ENCODE data around the gene CLCN7. TPM values are rescaled to one million over a fixed set of nuclear protein-coding genes. Genes with fewer than 3 reads are reported as not detected.

The CLCN7 gene
- total and polyA plus RNA-seq, 2 of the 13 experiments (the other 11 are each of a cell fraction or from before 2014, with no cell fraction given) = 24.6 to 25.1 TPM

- TF ChIP-seq, protein P1, sequence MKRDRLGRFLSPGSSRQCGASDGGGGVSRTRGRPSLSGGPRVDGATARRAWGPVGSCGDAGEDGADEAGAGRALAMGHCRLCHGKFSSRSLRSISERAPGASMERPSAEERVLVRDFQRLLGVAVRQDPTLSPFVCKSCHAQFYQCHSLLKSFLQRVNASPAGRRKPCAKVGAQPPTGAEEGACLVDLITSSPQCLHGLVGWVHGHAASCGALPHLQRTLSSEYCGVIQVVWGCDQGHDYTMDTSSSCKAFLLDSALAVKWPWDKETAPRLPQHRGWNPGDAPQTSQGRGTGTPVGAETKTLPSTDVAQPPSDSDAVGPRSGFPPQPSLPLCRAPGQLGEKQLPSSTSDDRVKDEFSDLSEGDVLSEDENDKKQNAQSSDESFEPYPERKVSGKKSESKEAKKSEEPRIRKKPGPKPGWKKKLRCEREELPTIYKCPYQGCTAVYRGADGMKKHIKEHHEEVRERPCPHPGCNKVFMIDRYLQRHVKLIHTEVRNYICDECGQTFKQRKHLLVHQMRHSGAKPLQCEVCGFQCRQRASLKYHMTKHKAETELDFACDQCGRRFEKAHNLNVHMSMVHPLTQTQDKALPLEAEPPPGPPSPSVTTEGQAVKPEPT (CRISPR knock-in tag; IDR thresholded peaks at IDR 0.05; ENCODE audit: low read depth) = 0 out of 2 replicates have a peak, but pooled peaks have one; percentile 63
- TF ChIP-seq KLF12 (CRISPR knock-in tag; IDR thresholded peaks at IDR 0.05; ENCODE audit: borderline replicate concordance) (no peak), POLR2AphosphoS5 (IDR thresholded peaks at IDR 0.05; ENCODE audit: low read depth, low read length) (no peak), CHCHD3 (CRISPR knock-in tag; IDR thresholded peaks at IDR 0.05) (no peak), ZNF275 (CRISPR knock-in tag; IDR thresholded peaks at IDR 0.05; ENCODE audit: borderline replicate concordance) (no peak), ZNF572 (CRISPR knock-in tag; IDR thresholded peaks at IDR 0.05) (no peak), SSRP1 (CRISPR knock-in tag; IDR thresholded peaks at IDR 0.05) (no peak), NBN (conservative IDR thresholded peaks at IDR 0.05) (no peak), ZIK1 (CRISPR knock-in tag; IDR thresholded peaks at IDR 0.05; ENCODE audit: borderline replicate concordance, low read depth) (no peak), NFKB2 (CRISPR knock-in tag; IDR thresholded peaks at IDR 0.05; ENCODE audit: borderline replicate concordance) (no peak), ZNF30 (CRISPR knock-in tag; IDR thresholded peaks at IDR 0.05) (no peak), ATF3 (CRISPR knock-in tag; IDR thresholded peaks at IDR 0.05) (no peak), CREM (IDR thresholded peaks at IDR 0.05) (0 out of 2 replicates have a peak, but pooled peaks have one; percentile 35), CREM (CRISPR knock-in tag; IDR thresholded peaks at IDR 0.05) (no peak), ZNF326 (CRISPR knock-in tag; IDR thresholded peaks at IDR 0.05; ENCODE audit: borderline replicate concordance) (no peak), ZNF362 (CRISPR knock-in tag; IDR thresholded peaks at IDR 0.05; ENCODE audit: borderline replicate concordance) (peak; percentile 36; the same call in 1 of the 2 replicates), RCOR2 (CRISPR knock-in tag; IDR thresholded peaks at IDR 0.05) (0 out of 2 replicates have a peak, but pooled peaks have one; percentile 34), ZNF672 (CRISPR knock-in tag; IDR thresholded peaks at IDR 0.05) (no peak)
- TF ChIP-seq, protein P2, sequence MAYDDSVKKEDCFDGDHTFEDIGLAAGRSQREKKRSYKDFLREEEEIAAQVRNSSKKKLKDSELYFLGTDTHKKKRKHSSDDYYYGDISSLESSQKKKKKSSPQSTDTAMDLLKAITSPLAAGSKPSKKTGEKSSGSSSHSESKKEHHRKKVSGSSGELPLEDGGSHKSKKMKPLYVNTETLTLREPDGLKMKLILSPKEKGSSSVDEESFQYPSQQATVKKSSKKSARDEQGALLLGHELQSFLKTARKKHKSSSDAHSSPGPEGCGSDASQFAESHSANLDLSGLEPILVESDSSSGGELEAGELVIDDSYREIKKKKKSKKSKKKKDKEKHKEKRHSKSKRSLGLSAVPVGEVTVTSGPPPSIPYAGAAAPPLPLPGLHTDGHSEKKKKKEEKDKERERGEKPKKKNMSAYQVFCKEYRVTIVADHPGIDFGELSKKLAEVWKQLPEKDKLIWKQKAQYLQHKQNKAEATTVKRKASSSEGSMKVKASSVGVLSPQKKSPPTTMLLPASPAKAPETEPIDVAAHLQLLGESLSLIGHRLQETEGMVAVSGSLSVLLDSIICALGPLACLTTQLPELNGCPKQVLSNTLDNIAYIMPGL (CRISPR knock-in tag; IDR thresholded peaks at IDR 0.05; ENCODE audit: borderline replicate concordance in 1 of 2, low read depth in 1 of 2) = peak; percentile 59 to 71; a peak in 3 of 4 replicates
- TF ChIP-seq, protein P3, sequence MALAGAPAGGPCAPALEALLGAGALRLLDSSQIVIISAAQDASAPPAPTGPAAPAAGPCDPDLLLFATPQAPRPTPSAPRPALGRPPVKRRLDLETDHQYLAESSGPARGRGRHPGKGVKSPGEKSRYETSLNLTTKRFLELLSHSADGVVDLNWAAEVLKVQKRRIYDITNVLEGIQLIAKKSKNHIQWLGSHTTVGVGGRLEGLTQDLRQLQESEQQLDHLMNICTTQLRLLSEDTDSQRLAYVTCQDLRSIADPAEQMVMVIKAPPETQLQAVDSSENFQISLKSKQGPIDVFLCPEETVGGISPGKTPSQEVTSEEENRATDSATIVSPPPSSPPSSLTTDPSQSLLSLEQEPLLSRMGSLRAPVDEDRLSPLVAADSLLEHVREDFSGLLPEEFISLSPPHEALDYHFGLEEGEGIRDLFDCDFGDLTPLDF (CRISPR knock-in tag; IDR thresholded peaks at IDR 0.05) = no peak
These were observed 43.9 kb downstream of the CLCN7 start, which contains the start of gene PERCC1 (continued) for GRCh38 chr16:1430759-1431496.
